ENCODE data around the gene KRTAP4-2.
"Not testable (repeated sequence)": the region's sequence is repeated elsewhere in the genome, so short reads cannot be mapped to it uniquely, and the experiment has no call there.

KRTAP4-2 gene

GRCh38 chr17:41177727-41178271, at the start of gene KRTAP4-2:
Gene KRTAP4-2, minus strand, starts transcription at chr17:41178221. Its CDS starts 57 bp downstream, at chr17:41178164.
- no peak for DNase-seq

GRCh38 chr17:41226598-41227095, 48.6 kb upstream of the KRTAP4-2 start, which contains the start of gene KRTAP9-2:
Gene KRTAP9-2, plus strand, starts transcription at chr17:41226648. Its CDS starts 7 bp downstream, at chr17:41226655.
- not testable (repeated sequence) for DNase-seq

GRCh38 chr17:41226051-41226450, 48.0 kb upstream of the KRTAP4-2 start:
- no peak for DNase-seq

- DNase-seq = no peak
These were observed 45.8 kb upstream of the KRTAP4-2 start for GRCh38 chr17:41223821-41224220.

- no peak for DNase-seq
These were observed 37.7 kb upstream of the KRTAP4-2 start for GRCh38 chr17:41215681-41216080.

GRCh38 chr17:41212524-41213169, 34.6 kb upstream of the KRTAP4-2 start:
- no peak for DNase-seq

- no peak for DNase-seq
These were observed 33.9 kb upstream of the KRTAP4-2 start for GRCh38 chr17:41211845-41212466.

GRCh38 chr17:41199421-41200078, 21.5 kb upstream of the KRTAP4-2 start:
- no peak for DNase-seq

GRCh38 chr17:41196068-41196467, 18.0 kb upstream of the KRTAP4-2 start:
- no peak for DNase-seq

GRCh38 chr17:41190328-41190727, 12.3 kb upstream of the KRTAP4-2 start:
- no peak for DNase-seq

- DNase-seq = not testable (repeated sequence)
These were observed 11.9 kb upstream of the KRTAP4-2 start, which contains the start of gene KRTAP9-1 for GRCh38 chr17:41189837-41190318. Gene KRTAP9-1, plus strand, starts transcription at chr17:41189887. Its CDS starts 0 bp downstream, at chr17:41189887.

GRCh38 chr17:41186872-41187271, 8.9 kb upstream of the KRTAP4-2 start:
- DNase-seq = no peak

GRCh38 chr17:41185001-41185400, 7.0 kb upstream of the KRTAP4-2 start:
- DNase-seq = no peak

- DNase-seq = no peak
These were observed 6.5 kb upstream of the KRTAP4-2 start, which contains the start of gene KRTAP4-1 for GRCh38 chr17:41184480-41184961. Gene KRTAP4-1, minus strand, starts transcription at chr17:41184911. Its CDS starts 57 bp downstream, at chr17:41184854.

- no peak for DNase-seq
These were observed 1.0 kb upstream of the KRTAP4-2 start for GRCh38 chr17:41178843-41179616.

- no peak for DNase-seq
These were observed 320 bp upstream of the KRTAP4-2 start for GRCh38 chr17:41178341-41178740.

GRCh38 chr17:41176744-41177387, 1.2 kb downstream of the KRTAP4-2 start:
- DNase-seq = no peak

GRCh38 chr17:41171886-41172285, 6.1 kb downstream of the KRTAP4-2 start:
- no peak for DNase-seq

- DNase-seq = no peak
These were observed 9.9 kb downstream of the KRTAP4-2 start, which contains the start of gene KRTAP4-3 for GRCh38 chr17:41168121-41168520. Gene KRTAP4-3, minus strand, starts transcription at chr17:41168221. Its CDS starts 49 bp downstream, at chr17:41168172.

- no peak for DNase-seq
These were observed 10.5 kb downstream of the KRTAP4-2 start for GRCh38 chr17:41167561-41167960.

GRCh38 chr17:41163828-41164227, 14.2 kb downstream of the KRTAP4-2 start:
- DNase-seq = no peak
